HepG2 (cell line): ENCODE data around the gene WNT10A. TPM values are rescaled to one million over a fixed set of nuclear protein-coding genes. Genes with fewer than 3 reads are reported as not detected.

Source experiments
- ARNT2 ChIP-seq: sonication (generic); formaldehyde crosslinking; IDR thresholded peaks from 2 replicates; pipeline ENCODE4 v1.8.0; 2022; ENCODE audit warnings: mild to moderate bottlenecking, low read depth, missing genetic modification reagents, moderate library complexity
- DNMT1 ChIP-seq: sonication (generic); formaldehyde crosslinking; IDR thresholded peaks from 2 replicates; pipeline ENCODE4 v1.5.1; 2020; ENCODE audit warnings: mild to moderate bottlenecking, missing genetic modification reagents
- HNF4G ChIP-seq, 2 experiments: sonication (generic) in 1 of 2; formaldehyde crosslinking in 1 of 2; IDR thresholded peaks; 2 replicates each; pipeline versions ENCODE4 v1.4.0 to v1.6.1; 2011 to 2020; ENCODE audit warnings: borderline replicate concordance in 2 of 2, low read depth in 2 of 2, mild to moderate bottlenecking in 2 of 2, low read length in 1 of 2, missing genetic modification reagents in 1 of 2, moderate library complexity in 1 of 2
- MXD1 ChIP-seq: sonication (generic); formaldehyde crosslinking; IDR thresholded peaks from 2 replicates; pipeline ENCODE4 v1.4.0; 2020; ENCODE audit warnings: mild to moderate bottlenecking, missing genetic modification reagents
- MYPOP ChIP-seq: sonication (generic); formaldehyde crosslinking; IDR thresholded peaks from 2 replicates; pipeline ENCODE4 v1.8.1; 2023; ENCODE audit warnings: mild to moderate bottlenecking, moderate library complexity, missing genetic modification reagents
- PHF21A ChIP-seq: sonication (generic); formaldehyde crosslinking; IDR thresholded peaks from 2 replicates; pipeline ENCODE4 v1.5.0; 2020; ENCODE audit warnings: mild to moderate bottlenecking, missing genetic modification reagents
- RAD21 ChIP-seq: fragments of 450-650 bp; formaldehyde crosslinking; IDR thresholded peaks from 2 replicates; pipeline ENCODE4 v1.5.0; 2020; ENCODE audit warnings: mild to moderate bottlenecking
- RERE ChIP-seq: IDR thresholded peaks from 2 replicates; pipeline ENCODE4 v1.6.1; 2016; ENCODE audit warnings: low read depth, missing genetic modification reagents, missing compliant biosample characterization
- RFX3 ChIP-seq: IDR thresholded peaks from 2 replicates; pipeline ENCODE4 v1.6.1; 2016; ENCODE audit warnings: missing biosample characterization, missing genetic modification reagents
- SAP130 ChIP-seq: IDR thresholded peaks from 2 replicates; pipeline ENCODE4 v1.6.1; 2016; ENCODE audit warnings: low read depth
- SETDB1 ChIP-seq: sonication (generic); formaldehyde crosslinking; IDR thresholded peaks from 2 replicates; pipeline ENCODE4 v1.5.1; 2020; ENCODE audit warnings: missing genetic modification reagents, mild to moderate bottlenecking, borderline replicate concordance
- SIN3A ChIP-seq: IDR thresholded peaks from 2 replicates; pipeline ENCODE4 v1.6.1; 2011; ENCODE audit warnings: low read depth, mild to moderate bottlenecking, control low read depth, low read length, borderline replicate concordance
- SMAD3 ChIP-seq: sonication (generic); formaldehyde crosslinking; IDR thresholded peaks from 2 replicates; pipeline ENCODE4 v1.4.0; 2020; ENCODE audit warnings: missing genetic modification reagents
- SMAD9 ChIP-seq: sonication (generic); formaldehyde crosslinking; IDR thresholded peaks from 2 replicates; pipeline ENCODE4 v1.5.1; 2020; ENCODE audit warnings: mild to moderate bottlenecking, missing genetic modification reagents
- ZNF251 ChIP-seq: sonication (generic); formaldehyde crosslinking; IDR thresholded peaks from 2 replicates; pipeline ENCODE4 v1.9.0; 2021; ENCODE audit warnings: mild to moderate bottlenecking, missing genetic modification reagents
- ZNF274 ChIP-seq: sonication (generic); formaldehyde crosslinking; IDR thresholded peaks from 2 replicates; pipeline ENCODE4 v1.5.1; 2020; ENCODE audit warnings: mild to moderate bottlenecking, missing genetic modification reagents
- ZNF501 ChIP-seq: sonication (generic); formaldehyde crosslinking; IDR thresholded peaks from 2 replicates; pipeline ENCODE4 v1.5.1; 2020; ENCODE audit warnings: mild to moderate bottlenecking, moderate library complexity, missing genetic modification reagents
- ZNF503 ChIP-seq: sonication (generic); formaldehyde crosslinking; IDR thresholded peaks from 2 replicates; pipeline ENCODE4 v1.4.0; 2020; ENCODE audit warnings: missing genetic modification reagents
- ZNF737 ChIP-seq: sonication (generic); formaldehyde crosslinking; IDR thresholded peaks from 2 replicates; pipeline ENCODE4 v1.5.0; 2020; ENCODE audit warnings: missing genetic modification reagents, mild to moderate bottlenecking, borderline replicate concordance
- ZNF816 ChIP-seq: sonication (generic); formaldehyde crosslinking; IDR thresholded peaks from 2 replicates; pipeline ENCODE4 v1.8.0; 2022; ENCODE audit warnings: missing genetic modification reagents, mild to moderate bottlenecking, borderline replicate concordance
- polyA plus RNA-seq, 8 experiments: library from polyadenylated mRNA; depleted of rRNA in 3 of 8; stranded (reverse) in 7 of 8; unstranded in 1 of 8; fragments of >200 nt; fragmentation: Illumina TruSeq in 4 of 8; extraction: Trizol in 4 of 8; gene quantifications; 2 replicates each; pipeline versions ENCODE4 v1.2.1 to v1.2.3, GENCODE V29; 2011 to 2016; ENCODE audit warnings: low read depth in 4 of 8, missing spikeins in 1 of 8, mixed read lengths in 1 of 8; ENCODE audit not compliant: insufficient read depth in 1 of 8
- total RNA-seq, 5 experiments: library from RNA; depleted of rRNA; stranded (reverse); fragments of >200 nt; fragmentation: Illumina TruSeq; extraction: Trizol; gene quantifications; 2 replicates each; pipeline ENCODE4 v1.2.3, GENCODE V29; 2016; ENCODE audit warnings: low read depth in 1 of 5
- TF ChIP-seq, protein P1 (sequence below): sonication (generic); formaldehyde crosslinking; IDR thresholded peaks from 2 replicates; pipeline ENCODE4 v1.4.0; 2020; ENCODE audit warnings: mild to moderate bottlenecking, missing genetic modification reagents

Gene WNT10A
- total and polyA plus RNA-seq, 2 of the 13 experiments (the other 11 are each of a cell fraction or from before 2014, with no cell fraction given) = 0.03 TPM; not detected in 1

DNA sequence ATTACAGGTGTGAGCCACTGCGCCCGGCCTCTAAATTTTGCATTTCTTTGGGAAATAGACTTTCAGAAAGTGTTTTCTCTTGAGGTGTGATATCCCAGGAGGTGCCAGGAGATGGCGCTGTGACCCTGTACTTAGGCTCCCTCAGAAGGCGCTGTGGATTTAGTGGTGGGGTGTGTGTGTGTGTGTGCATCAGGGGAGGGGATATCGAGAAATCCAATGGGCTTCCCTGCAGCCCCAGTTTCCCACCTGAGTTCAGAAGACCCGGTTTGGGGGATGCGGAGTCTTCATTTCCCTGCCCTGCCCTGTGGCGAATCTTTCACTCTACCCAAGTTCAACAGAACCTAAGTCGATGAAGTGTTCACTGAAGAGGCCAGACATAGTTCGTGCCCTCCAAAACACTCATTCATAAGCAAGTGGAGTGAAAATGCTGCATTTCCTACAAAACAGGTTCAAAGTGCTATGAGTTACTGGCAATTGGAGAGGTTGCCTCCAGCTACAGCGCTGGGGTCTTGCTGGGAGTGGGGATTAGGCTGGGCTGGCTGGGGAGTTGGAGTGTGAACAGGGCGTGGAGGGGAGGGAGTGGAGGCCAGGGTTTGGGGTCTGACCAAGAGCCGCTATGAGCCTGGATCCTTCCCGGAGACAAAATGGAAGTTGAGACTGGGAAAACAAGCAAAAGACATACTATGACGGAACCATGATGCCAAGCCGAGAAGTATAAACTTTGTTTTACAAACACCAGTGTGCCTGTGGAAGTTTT lies 27.6 kb upstream of the WNT10A start (continued):
- TF ChIP-seq SIN3A = no peak
- no peak for TF ChIP-seq MXD1 (CRISPR knock-in tag)
- TF ChIP-seq ZNF251 = no peak
- no peak for TF ChIP-seq ZNF274 (CRISPR knock-in tag)
- TF ChIP-seq SETDB1 = no peak
- peak; percentile 86 for TF ChIP-seq RAD21 (CRISPR knock-in tag)
- TF ChIP-seq ZNF737 (CRISPR knock-in tag) = no peak
- TF ChIP-seq HNF4G (IDR thresholded peaks at IDR 0.05; ENCODE audit: borderline replicate concordance, low read depth, low read length) = no peak
- no peak for TF ChIP-seq HNF4G (CRISPR knock-in tag; IDR thresholded peaks at IDR 0.05; ENCODE audit: borderline replicate concordance, low read depth)
- TF ChIP-seq PHF21A (CRISPR knock-in tag) = no peak
- TF ChIP-seq RFX3 (CRISPR knock-in tag) = no peak
- no peak for TF ChIP-seq ARNT2 (CRISPR knock-in tag)
- TF ChIP-seq SMAD9 (CRISPR knock-in tag) = no peak
- TF ChIP-seq ZNF503 (CRISPR knock-in tag) = no peak
- TF ChIP-seq RERE (CRISPR knock-in tag) = no peak
- no peak for TF ChIP-seq DNMT1 (CRISPR knock-in tag)
- TF ChIP-seq ZNF816 (CRISPR knock-in tag) = no peak
- TF ChIP-seq SMAD3 = no peak
- TF ChIP-seq SAP130 (CRISPR knock-in tag) = peak; percentile 26; the same call in 1 of the 2 replicates
- TF ChIP-seq ZNF501 (CRISPR knock-in tag) = peak; percentile 74
- peak; percentile 33; the same call in 1 of the 2 replicates for TF ChIP-seq MYPOP (CRISPR knock-in tag)
- TF ChIP-seq, protein P1, sequence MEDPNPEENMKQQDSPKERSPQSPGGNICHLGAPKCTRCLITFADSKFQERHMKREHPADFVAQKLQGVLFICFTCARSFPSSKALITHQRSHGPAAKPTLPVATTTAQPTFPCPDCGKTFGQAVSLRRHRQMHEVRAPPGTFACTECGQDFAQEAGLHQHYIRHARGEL (CRISPR knock-in tag) = no peak
